Measurements from ENCODE around the gene NIT1.
"Not testable (repeated sequence)": the region's sequence is repeated elsewhere in the genome, so short reads cannot be mapped to it uniquely, and the experiment has no call there.

Gene NIT1

DNA sequence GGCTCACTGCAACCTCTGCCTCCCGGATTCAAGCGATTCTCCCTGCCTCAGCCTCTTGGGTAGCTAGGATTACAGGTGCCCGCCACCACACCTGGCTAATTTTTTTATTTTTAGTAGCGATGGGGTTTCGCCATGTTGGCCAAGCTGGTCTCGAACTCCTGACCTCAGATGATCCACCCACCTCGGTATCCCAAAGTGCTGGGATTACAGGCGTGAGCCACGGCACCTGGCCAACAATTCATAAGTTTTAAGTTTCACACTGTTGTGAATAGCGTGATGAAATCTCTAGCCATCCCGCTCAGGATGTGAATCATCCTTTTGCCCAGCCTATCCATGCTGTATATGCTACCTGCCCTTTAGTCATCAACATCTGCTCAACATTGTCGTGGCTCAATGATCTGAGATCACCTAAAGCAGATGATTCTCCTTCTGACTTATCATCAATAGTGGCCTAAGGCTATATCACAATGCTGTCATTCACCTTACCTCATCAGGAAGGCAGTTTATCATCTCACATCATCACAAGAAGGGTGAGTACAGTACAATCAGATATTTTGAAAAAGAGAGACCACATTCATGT lies 2.7 kb upstream of the NIT1 start:
- no peak for DNase-seq

DNA sequence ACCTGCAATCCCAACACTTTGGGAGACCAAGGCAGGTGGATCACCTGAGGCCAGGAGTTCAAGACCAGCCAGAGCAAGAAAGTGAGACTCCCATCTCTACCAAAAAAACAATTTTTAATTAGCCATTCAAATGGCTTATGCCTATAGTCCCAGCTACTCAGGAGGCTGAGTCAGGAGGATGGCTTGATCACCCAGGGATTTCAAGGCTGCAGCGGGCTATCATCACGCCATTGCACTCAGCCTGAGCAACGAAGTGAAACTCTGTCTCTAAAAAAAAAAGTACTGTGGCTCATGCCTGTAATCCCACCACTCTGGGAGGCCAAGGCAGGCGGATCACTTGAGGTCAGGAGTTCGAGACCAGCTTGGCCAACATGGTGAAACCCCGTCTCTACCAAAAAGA lies 1.9 kb upstream of the NIT1 start:
- DNase-seq: not testable (repeated sequence)

DNA sequence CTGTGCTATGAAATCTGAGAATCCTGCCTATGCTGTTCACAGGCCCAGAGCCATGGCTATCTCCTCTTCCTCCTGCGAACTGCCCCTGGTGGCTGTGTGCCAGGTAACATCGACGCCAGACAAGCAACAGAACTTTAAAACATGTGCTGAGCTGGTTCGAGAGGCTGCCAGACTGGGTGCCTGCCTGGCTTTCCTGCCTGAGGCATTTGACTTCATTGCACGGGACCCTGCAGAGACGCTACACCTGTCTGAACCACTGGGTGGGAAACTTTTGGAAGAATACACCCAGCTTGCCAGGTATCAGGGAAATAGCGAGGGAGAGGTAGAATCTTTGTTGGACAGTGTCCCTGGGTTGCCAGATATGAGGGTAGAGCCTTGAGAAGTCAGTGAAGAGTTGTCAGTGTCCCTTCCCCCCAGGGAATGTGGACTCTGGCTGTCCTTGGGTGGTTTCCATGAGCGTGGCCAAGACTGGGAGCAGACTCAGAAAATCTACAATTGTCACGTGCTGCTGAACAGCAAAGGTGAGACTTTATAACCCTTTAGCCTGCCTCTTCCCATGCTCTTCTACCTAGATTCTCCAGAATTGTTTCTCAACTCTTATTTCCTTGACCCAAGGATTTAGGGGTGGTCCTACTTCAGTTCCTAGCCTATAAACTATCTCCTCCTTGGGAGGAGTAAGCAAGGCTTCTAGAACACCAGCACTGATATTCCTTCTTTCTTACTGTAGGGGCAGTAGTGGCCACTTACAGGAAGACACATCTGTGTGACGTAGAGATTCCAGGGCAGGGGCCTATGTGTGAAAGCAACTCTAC lies 1.4 kb downstream of the NIT1 start:
- DNase-seq: peak; percentile 82

DNA sequence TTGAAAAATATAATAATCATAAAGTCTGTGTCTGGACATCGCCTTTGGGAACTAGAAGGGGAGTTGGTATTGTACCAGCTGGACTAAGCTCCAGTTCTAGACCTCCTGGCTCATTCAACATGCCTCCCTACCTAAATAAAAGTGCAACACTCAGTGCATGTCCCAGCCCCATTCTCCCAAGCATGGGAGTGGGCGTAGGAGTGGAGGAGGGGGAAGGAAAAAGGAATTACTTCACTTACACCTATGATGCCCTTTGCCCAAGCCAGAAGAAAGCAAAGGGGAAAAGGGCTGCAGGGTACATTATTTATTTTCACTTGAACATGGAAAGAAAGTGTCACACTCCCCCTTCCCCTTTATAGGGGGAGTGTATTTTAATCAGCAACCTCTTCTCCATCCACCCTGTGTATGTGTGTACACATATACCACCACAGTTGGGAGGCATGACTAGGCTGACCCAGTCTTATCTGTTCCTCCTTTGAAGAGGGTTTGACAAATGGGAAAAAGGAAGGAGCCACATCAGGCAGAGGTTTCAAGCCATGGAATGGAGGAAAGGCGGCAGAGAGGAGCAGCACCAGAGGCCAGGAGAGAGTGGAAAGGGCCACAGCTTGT lies 3.2 kb downstream of the NIT1 start:
- no peak for DNase-seq

DNA sequence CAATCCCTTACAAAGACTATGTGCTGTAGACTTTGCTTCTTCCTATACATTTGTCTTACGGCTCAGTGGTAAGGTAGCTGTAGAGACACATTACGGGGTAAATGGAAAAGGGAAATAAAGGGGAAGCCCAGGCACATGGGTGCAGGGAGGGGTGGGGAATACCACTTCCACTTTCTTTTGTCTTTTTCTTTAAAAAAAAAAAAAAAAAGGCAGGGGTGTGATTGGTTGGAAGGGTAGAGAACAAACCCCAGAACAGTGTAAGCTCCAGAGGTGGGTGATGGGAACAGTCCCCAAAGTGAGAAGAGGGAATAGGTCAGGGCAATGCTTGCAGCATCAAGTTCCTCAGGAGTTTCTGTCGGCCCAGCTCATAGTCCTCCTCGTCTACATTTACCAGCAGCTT lies 3.9 kb downstream of the NIT1 start:
- DNase-seq: no peak

DNA sequence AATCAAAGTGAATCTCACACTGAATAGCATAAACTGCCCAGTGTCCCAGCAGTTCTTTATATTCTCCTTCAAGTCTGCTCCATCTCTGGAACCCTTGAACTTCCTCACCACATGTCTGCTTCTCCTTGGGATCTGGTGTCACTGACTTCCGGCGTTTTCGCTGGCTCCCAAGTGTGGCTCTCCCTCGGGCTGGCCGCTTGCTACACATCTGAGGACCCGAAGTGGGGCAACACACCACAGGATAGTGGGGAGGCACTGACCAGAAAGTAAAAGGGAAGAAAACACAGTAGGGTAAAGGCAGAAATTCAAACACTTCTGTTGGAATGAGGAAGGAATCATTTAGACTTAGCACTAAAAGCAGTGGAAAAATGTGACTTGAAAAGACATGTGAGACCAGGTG lies 5.1 kb downstream of the NIT1 start:
- no peak for DNase-seq

- no peak for DNase-seq
Measured at GRCh38 chr1:161127649-161128048, 9.7 kb downstream of the NIT1 start.

DNA sequence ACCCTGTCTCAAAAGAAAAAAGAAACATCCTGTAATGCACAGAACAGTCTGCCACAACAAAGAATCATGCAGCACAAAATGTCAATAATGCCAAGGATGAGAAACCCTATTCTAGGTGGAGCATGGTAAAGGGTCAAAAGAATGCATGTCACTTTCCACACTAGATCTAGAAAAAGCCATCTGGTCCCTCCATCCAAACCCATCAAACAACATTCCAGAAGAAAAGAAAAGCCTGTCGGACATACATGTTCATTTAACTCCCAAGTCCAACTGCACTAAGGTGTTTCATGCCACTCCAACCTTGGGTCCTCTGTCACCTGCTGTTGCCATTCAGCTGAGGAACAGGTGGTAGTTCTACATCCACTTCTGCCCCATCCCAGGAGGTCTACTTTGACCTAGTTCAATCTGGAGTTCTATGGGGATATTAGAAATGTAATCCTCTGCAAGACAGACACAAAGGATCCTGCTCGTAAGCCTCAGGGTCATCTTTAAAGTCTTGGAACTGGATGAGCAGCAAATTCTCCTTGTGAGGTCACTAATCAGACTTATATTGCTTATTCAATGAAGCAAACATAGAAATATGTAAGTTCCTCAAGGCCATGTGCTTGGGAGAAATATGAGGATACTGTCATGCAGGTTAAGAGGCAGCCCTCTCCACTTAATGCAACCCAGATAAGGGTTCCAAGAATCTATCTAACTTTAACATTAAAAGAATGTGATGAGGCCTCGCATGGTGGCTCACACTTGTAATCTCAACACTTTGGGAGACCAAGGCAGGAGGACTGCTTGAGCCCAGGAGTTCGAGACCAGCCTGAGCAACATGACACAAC lies 10.9 kb downstream of the NIT1 start:
- no peak for DNase-seq

GRCh38 chr1:161130266-161130665 lies 12.4 kb downstream of the NIT1 start:
- no peak for DNase-seq

DNA sequence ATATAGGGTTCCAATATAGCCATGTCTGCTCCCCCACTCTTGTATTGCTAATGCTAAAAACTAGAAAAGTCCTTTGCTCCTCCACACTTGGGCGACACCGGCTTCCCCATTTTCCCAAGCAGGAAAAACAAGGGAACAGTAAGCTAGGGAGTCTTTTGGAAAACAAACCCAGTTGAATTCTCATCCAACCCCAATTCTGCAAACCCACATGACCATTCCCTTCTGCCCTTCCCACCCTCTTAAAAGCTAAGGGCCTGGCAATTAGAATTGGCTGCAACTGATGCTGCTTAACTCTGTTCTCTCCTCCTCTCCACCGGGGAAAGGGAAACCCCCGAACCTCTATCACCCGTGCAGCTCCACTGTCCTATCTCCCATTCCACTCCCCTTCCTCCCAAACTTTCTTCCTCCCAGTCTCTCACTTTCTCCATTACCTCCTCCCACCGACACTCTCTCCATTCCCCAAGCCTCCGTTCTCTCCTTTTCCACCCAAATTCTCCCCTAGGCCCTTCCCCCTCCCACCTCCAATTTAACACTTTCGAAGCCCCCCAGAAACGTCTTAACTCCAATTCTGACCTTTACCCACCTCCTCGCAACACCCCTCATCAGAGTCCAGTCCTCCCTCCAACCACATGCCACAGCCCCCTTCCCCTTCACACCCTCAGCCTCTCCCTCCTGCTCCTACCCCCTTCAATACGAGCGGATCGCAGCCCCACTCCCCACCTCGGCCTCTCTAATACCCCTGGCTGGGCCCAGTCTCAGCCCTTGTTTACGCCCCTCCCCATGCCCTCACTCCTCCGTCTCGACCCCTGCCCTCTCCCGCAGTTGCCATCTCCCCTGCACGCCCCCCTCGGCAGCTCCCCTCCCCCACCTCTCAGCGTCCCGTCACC lies 13.9 kb downstream of the NIT1 start:
- peak; percentile 35 for DNase-seq

- peak; percentile 96 for DNase-seq
Measured at GRCh38 chr1:161132410-161133219, 14.7 kb downstream of the NIT1 start, which contains the start of gene DEDD. Gene DEDD (minus strand): TSS chr1:161132667. CDS start chr1:161124462, 8,205 bp downstream.

DNA sequence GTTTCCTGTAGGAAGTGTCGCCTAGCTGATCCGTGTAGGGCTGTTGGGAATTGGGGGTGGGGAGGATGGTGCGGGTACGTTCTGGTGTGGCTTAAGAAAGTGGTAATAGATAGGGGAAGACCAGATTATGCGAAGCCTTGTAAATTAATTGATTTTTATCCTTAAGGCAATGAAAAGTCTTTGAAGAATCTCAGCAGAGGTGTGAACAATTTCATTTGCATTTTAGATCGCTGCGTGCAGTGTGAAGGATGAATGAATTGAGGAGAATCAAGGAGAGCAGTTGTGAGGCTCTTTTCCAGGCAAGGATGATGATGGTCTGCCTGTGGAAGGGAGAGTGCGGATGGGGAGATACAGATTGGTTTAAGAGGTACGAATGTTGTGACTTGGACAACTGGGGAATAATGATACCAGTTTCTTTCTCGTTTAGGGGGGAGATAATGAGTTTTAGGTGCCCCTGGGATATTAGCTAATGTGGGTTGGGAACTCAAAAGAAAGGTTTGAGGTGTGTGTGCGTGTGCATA lies 15.4 kb downstream of the NIT1 start:
- DNase-seq: no peak

GRCh38 chr1:161137881-161138280 lies 20.0 kb downstream of the NIT1 start:
- DNase-seq: no peak

DNA sequence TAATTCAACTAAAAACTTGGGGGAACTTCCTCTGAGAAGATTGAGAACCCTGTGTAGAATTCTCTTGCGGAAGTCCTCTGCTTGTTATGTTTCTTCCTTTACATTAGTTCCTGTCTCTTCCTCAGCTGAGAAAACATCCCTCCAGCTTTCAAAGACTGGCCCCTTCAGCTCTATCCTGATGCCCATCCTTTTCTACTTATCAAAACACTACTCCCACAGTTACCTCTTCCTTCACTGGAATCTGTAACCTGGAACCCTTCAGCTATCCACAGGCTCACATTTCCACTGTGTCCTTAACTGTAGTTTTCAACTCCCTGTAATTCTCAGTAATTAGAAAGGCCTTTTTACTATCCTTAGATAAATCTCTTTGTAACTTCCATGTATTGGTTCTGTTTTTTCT lies 20.5 kb downstream of the NIT1 start:
- DNase-seq: no peak

DNA sequence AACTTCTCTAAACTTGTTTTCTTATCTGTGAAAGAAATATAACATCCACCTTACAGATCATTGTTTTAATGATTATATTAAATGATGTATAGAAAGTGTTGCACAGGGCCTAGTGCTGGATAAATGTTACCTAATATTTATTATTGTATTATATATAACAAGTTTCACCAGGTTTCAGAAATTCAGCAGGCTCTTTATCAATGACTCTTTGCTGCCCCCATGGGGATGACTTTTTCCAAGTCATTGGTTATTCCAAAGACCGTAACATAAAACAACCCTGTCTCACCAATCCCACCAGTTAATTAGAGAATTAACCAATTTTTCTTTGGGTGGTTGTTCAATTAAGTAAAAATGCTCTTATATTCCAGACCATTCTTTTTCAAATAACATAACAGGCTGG lies 21.9 kb downstream of the NIT1 start:
- peak; percentile 73 for DNase-seq

DNA sequence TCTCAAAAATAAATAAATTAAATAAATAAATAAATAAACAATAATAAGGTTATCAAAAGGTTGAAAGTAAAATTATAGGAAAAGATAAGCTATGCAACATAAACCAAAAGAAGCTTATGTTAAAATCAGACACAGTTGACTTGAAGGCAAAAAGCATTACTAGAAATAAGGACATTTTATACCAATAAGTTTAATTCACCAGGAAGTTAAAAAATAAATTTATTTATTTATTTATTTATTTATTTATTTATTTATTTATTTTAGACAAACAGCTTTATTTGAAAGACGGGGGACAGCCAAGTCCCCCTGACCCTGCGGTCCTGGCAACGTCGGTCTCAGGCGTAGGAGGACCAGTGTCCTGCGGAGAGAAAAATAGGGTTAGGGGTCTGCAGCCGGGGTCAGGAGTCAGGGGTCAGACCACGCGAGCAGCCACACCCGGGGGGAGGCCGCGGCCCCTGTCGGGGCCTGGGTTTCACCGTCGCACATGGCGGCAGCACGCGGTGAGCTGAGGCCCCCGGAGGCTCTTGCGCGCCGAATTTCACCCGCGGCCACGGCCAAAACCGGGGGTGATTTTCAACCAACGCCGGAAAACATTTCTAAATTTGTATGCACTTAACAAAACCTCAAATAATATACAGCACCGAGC lies 23.0 kb downstream of the NIT1 start:
- DNase-seq: no peak

DNA sequence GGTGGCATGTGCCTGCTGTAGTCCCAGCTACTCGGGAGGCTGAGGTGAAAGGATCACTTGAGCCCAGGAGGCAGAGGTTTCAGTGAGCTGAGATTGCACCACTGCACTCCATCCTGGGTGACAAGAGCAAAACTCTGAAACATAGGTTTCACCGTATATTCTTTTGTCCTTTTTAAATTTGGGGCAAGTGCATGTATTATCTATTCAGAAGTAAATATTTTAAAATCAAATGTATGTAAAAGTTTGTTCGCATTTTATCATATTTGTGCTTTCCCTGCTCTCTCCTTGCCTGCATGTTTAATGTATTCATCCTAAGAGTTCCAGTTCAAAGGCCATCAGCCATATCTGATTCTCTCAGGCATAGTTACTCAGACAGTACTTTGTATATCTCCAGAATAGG lies 27.9 kb downstream of the NIT1 start:
- DNase-seq: no peak

GRCh38 chr1:161153176-161153575 lies 35.3 kb downstream of the NIT1 start:
- DNase-seq: no peak

GRCh38 chr1:161153682-161154337 lies 35.9 kb downstream of the NIT1 start, which contains the start of gene UFC1:
Gene UFC1 (plus strand): TSS chr1:161153978. CDS start chr1:161153998, 20 bp downstream.
- DNase-seq: peak; percentile 92

- DNase-seq: no peak
Measured at GRCh38 chr1:161157867-161158266, 40.0 kb downstream of the NIT1 start.

Data from CD4-positive, alpha-beta T cell treated with Interleukin-10 for 1 hour (primary cell).